HepG2 (cell line): Measurements from ENCODE around the gene KAZALD1. TPM values are rescaled to one million over a fixed set of nuclear protein-coding genes. Genes with fewer than 3 reads are reported as not detected.

Experiments
- ATAD3A ChIP-seq: sonication (generic); formaldehyde crosslinking; IDR thresholded peaks from 2 replicates; pipeline ENCODE4 v1.4.0; 2020; ENCODE audit warnings: missing genetic modification reagents
- CHD4 ChIP-seq: fragments of 200-600 bp; sonication (generic); IDR thresholded peaks from 2 replicates; pipeline ENCODE4 v1.7.0; 2017; ENCODE audit warnings: mild to moderate bottlenecking, low read length, borderline replicate concordance
- GATAD2A ChIP-seq: IDR thresholded peaks from 2 replicates; pipeline ENCODE4 v1.6.1; 2016
- KAT2B ChIP-seq: fragments of 150-350 bp; IDR thresholded peaks from 2 replicates; pipeline ENCODE4 v1.6.1; 2014; ENCODE audit warnings: low read depth, low read length, borderline replicate concordance
- KDM2A ChIP-seq: sonication (generic); formaldehyde crosslinking; IDR thresholded peaks from 2 replicates; pipeline ENCODE4 v1.4.0; 2020; ENCODE audit warnings: low read depth, missing genetic modification reagents, borderline replicate concordance
- KLF9 ChIP-seq: IDR thresholded peaks from 2 replicates; pipeline ENCODE4 v1.6.1; 2016; ENCODE audit warnings: low read depth
- LCORL ChIP-seq, 2 experiments: fragments of 450-650 bp in 1 of 2; sonication (generic) in 1 of 2; formaldehyde crosslinking in 1 of 2; IDR thresholded peaks; 2 replicates each; pipeline versions ENCODE4 v1.5.0 to v1.6.1; 2017 to 2020; ENCODE audit warnings: antibody characterized with exemption in 1 of 2, missing genetic modification reagents in 1 of 2
- MAFK ChIP-seq, 2 experiments: IDR thresholded peaks in 1 of 2; conservative IDR thresholded peaks in 1 of 2; 2 replicates each; pipeline ENCODE4 v1.6.1; 2011; ENCODE audit warnings: improper control_type of control experiment in 2 of 2, low read length in 2 of 2
- MED1 ChIP-seq: sonication (generic); formaldehyde crosslinking; IDR thresholded peaks from 2 replicates; pipeline ENCODE4 v1.4.0; 2020; ENCODE audit warnings: missing genetic modification reagents
- NR2F6 ChIP-seq, 2 experiments: IDR thresholded peaks; 2 replicates each; pipeline ENCODE4 v1.6.1; 2016; ENCODE audit warnings: antibody characterized with exemption in 1 of 2, mild to moderate bottlenecking in 1 of 2
- RAD21 ChIP-seq: fragments of 450-650 bp; formaldehyde crosslinking; IDR thresholded peaks from 2 replicates; pipeline ENCODE4 v1.5.0; 2020; ENCODE audit warnings: mild to moderate bottlenecking
- REPIN1 ChIP-seq: sonication (generic); formaldehyde crosslinking; IDR thresholded peaks from 2 replicates; pipeline ENCODE4 v1.8.0; 2022; ENCODE audit warnings: missing genetic modification reagents, low read depth, mild to moderate bottlenecking, borderline replicate concordance
- SAP130 ChIP-seq: IDR thresholded peaks from 2 replicates; pipeline ENCODE4 v1.6.1; 2016; ENCODE audit warnings: low read depth
- SMC3 ChIP-seq: IDR thresholded peaks from 2 replicates; pipeline ENCODE4 v1.6.1; 2011; ENCODE audit warnings: low read length, improper control_type of control experiment
- TEAD3 ChIP-seq: optimal IDR thresholded peaks from 2 replicates; pipeline ENCODE3; 2016; ENCODE audit warnings: borderline replicate concordance
- XRCC5 ChIP-seq: fragments of 200-400 bp; formaldehyde crosslinking; optimal IDR thresholded peaks from 2 replicates; pipeline ENCODE3; 2017; ENCODE audit warnings: mild to moderate bottlenecking, low read length
- ZNF160 ChIP-seq: sonication (generic); formaldehyde crosslinking; IDR thresholded peaks from 2 replicates; pipeline ENCODE4 v1.8.0; 2022; ENCODE audit warnings: mild to moderate bottlenecking, inconsistent platforms, missing genetic modification reagents
- ZNF616 ChIP-seq: sonication (generic); formaldehyde crosslinking; IDR thresholded peaks from 2 replicates; pipeline ENCODE4 v1.5.0; 2020; ENCODE audit warnings: low read depth, mild to moderate bottlenecking, missing genetic modification reagents
- polyA plus RNA-seq, 8 experiments: library from polyadenylated mRNA; depleted of rRNA in 3 of 8; stranded (reverse) in 7 of 8; unstranded in 1 of 8; fragments of >200 nt; fragmentation: Illumina TruSeq in 4 of 8; extraction: Trizol in 4 of 8; gene quantifications; 2 replicates each; pipeline versions ENCODE4 v1.2.1 to v1.2.3, GENCODE V29; 2011 to 2016; ENCODE audit warnings: low read depth in 4 of 8, missing spikeins in 1 of 8, mixed read lengths in 1 of 8; ENCODE audit not compliant: insufficient read depth in 1 of 8
- total RNA-seq, 5 experiments: library from RNA; depleted of rRNA; stranded (reverse); fragments of >200 nt; fragmentation: Illumina TruSeq; extraction: Trizol; gene quantifications; 2 replicates each; pipeline ENCODE4 v1.2.3, GENCODE V29; 2016; ENCODE audit warnings: low read depth in 1 of 5
- TF ChIP-seq, protein P1 (sequence below): sonication (generic); formaldehyde crosslinking; IDR thresholded peaks from 2 replicates; pipeline ENCODE4 v1.5.0; 2020; ENCODE audit warnings: mild to moderate bottlenecking, missing genetic modification reagents
- TF ChIP-seq, protein P2 (sequence below): sonication (generic); formaldehyde crosslinking; IDR thresholded peaks from 2 replicates; pipeline ENCODE4 v1.4.0; 2020; ENCODE audit warnings: missing genetic modification reagents
- TF ChIP-seq, protein P3 (sequence below): sonication (generic); formaldehyde crosslinking; IDR thresholded peaks from 2 replicates; pipeline ENCODE4 v1.5.0; 2020; ENCODE audit warnings: missing genetic modification reagents
- TF ChIP-seq, protein P4 (sequence below): sonication (generic); formaldehyde crosslinking; IDR thresholded peaks from 2 replicates; pipeline ENCODE4 v1.9.0; 2021; ENCODE audit warnings: missing genetic modification reagents, borderline replicate concordance

KAZALD1 gene
- total and polyA plus RNA-seq, 2 of the 13 experiments (the other 11 are each of a cell fraction or from before 2014, with no cell fraction given) = 16.7 to 27.7 TPM

DNA sequence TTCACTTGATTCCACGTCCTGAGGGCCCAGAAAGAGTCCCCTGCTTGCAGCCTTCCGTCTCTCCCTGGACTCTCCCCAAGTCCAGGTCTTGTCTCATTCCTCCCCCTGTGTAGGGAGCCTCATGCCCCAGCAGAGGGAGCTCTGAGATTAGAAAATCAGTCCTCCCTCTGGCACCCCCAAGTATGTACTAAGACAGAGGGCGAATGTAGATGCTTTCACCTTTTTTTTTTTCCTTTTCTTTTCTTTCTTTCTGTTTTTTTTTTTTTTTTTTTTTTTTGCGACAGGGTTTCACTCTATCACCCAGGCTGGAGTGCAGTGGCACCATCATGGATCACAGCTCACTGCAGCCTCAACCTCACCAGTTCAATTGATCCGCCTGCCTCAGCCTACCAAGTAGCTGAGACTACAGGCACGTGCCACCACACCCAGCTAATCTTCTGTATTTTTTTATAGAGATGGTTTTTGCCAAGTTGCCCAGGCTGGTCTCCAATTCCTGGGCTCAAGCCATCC lies 20.5 kb upstream of the KAZALD1 start (continued):
- TF ChIP-seq KAT2B (no peak), XRCC5 (peak; percentile 52), KLF9 (CRISPR knock-in tag) (no peak), ZNF616 (no peak), RAD21 (CRISPR knock-in tag) (peak; percentile 68), ZNF160 (CRISPR knock-in tag) (no peak), TEAD3 (CRISPR knock-in tag) (peak; percentile 36), MAFK (conservative IDR thresholded peaks at IDR 0.05 in 1 of 2, IDR thresholded peaks at IDR 0.05 in 1 of 2; ENCODE audit: low read length in 2 of 2) (no peak), NR2F6 (IDR thresholded peaks at IDR 0.05) (peak; percentile 41), NR2F6 (CRISPR knock-in tag; IDR thresholded peaks at IDR 0.05) (0 out of 2 replicates have a peak, but pooled peaks have one; percentile 15), SAP130 (CRISPR knock-in tag) (0 out of 2 replicates have a peak, but pooled peaks have one; percentile 38), ATAD3A (CRISPR knock-in tag) (no peak), LCORL (IDR thresholded peaks at IDR 0.05) (no peak), LCORL (CRISPR knock-in tag; IDR thresholded peaks at IDR 0.05) (no peak), KDM2A (CRISPR knock-in tag) (0 out of 2 replicates have a peak, but pooled peaks have one; percentile 21), MED1 (CRISPR knock-in tag) (no peak), SMC3 (peak; percentile 89), REPIN1 (0 out of 2 replicates have a peak, but pooled peaks have one; percentile 36), GATAD2A (peak; percentile 52; the same call in 1 of the 2 replicates), CHD4 (no peak)
- TF ChIP-seq, protein P1, sequence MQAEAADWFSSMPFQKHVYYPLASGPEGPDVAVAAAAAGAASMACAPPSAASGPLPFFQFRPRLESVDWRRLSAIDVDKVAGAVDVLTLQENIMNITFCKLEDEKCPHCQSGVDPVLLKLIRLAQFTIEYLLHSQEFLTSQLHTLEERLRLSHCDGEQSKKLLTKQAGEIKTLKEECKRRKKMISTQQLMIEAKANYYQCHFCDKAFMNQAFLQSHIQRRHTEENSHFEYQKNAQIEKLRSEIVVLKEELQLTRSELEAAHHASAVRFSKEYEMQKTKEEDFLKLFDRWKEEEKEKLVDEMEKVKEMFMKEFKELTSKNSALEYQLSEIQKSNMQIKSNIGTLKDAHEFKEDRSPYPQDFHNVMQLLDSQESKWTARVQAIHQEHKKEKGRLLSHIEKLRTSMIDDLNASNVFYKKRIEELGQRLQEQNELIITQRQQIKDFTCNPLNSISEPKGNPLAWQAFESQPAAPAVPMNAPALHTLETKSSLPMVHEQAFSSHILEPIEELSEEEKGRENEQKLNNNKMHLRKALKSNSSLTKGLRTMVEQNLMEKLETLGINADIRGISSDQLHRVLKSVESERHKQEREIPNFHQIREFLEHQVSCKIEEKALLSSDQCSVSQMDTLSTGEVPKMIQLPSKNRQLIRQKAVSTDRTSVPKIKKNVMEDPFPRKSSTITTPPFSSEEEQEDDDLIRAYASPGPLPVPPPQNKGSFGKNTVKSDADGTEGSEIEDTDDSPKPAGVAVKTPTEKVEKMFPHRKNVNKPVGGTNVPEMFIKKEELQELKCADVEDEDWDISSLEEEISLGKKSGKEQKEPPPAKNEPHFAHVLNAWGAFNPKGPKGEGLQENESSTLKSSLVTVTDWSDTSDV (CRISPR knock-in tag) = no peak
- TF ChIP-seq, protein P2, sequence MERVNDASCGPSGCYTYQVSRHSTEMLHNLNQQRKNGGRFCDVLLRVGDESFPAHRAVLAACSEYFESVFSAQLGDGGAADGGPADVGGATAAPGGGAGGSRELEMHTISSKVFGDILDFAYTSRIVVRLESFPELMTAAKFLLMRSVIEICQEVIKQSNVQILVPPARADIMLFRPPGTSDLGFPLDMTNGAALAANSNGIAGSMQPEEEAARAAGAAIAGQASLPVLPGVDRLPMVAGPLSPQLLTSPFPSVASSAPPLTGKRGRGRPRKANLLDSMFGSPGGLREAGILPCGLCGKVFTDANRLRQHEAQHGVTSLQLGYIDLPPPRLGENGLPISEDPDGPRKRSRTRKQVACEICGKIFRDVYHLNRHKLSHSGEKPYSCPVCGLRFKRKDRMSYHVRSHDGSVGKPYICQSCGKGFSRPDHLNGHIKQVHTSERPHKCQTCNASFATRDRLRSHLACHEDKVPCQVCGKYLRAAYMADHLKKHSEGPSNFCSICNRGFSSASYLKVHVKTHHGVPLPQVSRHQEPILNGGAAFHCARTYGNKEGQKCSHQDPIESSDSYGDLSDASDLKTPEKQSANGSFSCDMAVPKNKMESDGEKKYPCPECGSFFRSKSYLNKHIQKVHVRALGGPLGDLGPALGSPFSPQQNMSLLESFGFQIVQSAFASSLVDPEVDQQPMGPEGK (CRISPR knock-in tag) = peak; percentile 57
- TF ChIP-seq, protein P3, sequence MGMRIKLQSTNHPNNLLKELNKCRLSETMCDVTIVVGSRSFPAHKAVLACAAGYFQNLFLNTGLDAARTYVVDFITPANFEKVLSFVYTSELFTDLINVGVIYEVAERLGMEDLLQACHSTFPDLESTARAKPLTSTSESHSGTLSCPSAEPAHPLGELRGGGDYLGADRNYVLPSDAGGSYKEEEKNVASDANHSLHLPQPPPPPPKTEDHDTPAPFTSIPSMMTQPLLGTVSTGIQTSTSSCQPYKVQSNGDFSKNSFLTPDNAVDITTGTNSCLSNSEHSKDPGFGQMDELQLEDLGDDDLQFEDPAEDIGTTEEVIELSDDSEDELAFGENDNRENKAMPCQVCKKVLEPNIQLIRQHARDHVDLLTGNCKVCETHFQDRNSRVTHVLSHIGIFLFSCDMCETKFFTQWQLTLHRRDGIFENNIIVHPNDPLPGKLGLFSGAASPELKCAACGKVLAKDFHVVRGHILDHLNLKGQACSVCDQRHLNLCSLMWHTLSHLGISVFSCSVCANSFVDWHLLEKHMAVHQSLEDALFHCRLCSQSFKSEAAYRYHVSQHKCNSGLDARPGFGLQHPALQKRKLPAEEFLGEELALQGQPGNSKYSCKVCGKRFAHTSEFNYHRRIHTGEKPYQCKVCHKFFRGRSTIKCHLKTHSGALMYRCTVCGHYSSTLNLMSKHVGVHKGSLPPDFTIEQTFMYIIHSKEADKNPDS (CRISPR knock-in tag) = no peak
- TF ChIP-seq, protein P4, sequence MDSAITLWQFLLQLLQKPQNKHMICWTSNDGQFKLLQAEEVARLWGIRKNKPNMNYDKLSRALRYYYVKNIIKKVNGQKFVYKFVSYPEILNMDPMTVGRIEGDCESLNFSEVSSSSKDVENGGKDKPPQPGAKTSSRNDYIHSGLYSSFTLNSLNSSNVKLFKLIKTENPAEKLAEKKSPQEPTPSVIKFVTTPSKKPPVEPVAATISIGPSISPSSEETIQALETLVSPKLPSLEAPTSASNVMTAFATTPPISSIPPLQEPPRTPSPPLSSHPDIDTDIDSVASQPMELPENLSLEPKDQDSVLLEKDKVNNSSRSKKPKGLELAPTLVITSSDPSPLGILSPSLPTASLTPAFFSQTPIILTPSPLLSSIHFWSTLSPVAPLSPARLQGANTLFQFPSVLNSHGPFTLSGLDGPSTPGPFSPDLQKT = no peak
